SHP77 (cell line): ENCODE results near the gene MPPED1.

Source experiments
- DNase-seq, 2 experiments: peaks; one replicate each; lab custom pipeline; 2025; lab: John Stamatoyannopoulos, UW

MPPED1 gene

DNA sequence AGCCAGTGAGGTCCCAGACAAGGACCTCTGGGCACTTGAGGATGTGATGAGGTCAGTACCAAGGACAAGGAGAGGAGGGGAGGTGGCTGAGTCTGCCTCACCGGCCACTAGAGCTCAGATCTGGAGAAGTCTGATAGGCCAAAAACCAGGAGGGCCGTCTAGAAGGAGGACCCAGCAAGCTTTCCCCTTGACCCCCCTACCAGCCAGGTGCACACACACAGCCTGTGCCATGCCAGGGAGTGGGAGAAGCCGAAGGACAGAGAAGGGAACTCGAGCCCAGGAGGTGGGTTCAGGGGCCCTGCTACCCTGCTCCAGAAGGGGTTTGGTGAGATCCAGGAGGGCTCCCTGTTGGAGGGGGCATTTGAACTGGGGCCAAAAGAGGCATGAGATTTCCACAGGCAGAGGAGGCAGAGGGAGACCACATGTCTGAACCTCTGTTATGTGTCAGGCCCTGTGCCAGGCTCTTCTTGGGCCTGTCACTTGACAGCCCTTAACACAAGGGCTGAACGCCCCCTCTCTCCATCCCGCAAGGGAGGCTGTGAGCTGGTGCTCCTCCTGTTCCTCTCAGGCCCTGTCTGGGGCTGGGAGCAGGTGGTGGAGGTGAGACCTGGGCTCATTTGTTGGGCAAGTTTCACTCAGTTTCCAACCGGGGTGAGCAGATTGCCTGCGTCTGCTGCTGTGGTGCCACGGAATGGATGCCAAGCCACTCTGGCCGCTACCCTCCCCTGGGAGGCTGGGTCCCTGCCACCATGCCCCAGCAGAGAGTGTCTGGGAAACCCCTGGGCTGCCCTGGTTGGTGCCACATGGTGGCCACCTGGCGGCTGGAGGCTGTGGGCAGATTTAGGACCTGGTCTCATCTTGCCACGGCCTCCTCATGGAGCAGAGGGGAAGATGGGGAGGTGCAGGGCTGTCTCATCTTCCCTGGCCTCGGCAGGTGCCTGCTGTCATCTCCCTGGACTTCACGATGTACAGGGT is 65.2 kb downstream of the MPPED1 start:
- DNase-seq, result no peak

DNA sequence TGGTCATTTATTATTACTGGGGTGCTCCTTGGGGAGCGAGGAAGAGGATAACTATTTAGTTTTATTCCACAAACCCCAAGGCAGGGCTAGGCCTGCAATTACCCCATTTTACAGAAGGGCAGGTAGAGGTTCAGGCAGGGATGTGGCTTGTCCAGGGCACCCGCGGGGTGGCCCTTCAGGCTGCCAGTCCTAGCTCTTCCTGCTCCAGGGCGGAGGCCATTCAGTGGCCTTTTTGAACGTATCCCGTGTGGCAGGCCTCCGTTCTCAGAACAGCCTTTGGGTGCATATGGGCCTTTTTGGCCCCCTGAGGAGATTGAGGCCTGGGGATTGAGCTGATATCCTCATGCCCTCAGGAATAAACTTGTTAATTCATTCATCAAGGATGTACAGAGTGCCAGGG is 66.2 kb downstream of the MPPED1 start:
- DNase-seq, result no peak

- no peak for DNase-seq
These were observed 66.9 kb downstream of the MPPED1 start for GRCh38 chr22:43478621-43479300.

GRCh38 chr22:43479301-43479950 is 67.6 kb downstream of the MPPED1 start:
- DNase-seq, result no peak

- DNase-seq, result no peak
These were observed 68.1 kb downstream of the MPPED1 start for GRCh38 chr22:43479962-43480361.

DNA sequence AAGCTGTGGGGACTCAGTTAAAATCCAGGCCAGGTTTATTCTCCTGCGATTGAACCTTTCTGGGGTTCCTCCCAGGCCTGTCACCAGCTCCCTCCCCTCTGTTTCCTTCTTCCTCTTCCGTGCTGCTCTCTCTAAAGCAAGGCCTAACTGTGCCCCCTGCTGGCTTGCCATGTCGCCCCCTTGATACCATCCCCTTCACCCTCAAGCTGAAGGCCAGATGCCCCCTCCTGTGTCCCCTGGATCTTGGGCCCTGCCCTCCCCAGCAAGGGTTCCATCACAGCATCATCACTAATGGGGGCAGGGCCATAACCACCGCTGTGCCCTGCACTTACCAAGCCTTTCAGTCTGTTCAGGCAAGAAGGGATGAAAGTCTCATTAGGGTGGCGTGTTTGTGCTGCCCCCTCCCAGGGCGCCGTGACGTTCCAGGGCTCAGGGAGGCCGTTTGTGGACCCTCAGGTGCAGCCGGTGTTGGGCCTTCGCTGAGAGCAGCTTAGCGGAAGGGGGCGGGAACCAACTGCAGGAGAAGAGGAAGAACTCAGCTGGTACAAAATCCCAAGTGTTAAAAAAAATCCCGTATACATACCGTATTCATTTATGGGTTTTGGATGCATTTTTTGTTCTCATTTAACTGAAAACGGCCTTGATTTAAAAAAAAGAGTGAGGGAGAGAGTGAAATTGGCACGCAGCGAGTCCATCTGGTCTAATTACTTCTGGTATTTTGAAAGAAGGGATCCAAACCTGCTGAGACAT is 69.9 kb downstream of the MPPED1 start:
- peak in 1 of 2 experiments; percentile 23 for DNase-seq

DNA sequence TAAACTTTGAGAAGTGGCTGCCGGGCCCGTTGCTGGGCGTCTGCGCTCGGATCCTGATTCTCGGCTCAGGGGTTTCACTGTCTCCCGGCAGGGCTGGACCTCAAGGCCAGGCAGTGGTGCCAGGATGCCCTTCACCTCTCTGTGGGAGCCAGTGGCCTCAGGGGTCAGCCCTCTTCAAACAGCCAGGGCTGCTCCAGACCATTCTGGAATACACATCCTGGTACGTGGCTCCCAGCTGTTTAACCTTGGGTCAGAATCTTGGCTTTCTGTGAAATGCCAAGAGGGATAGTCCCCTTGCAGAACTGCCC is 70.5 kb downstream of the MPPED1 start:
- no peak for DNase-seq

DNA sequence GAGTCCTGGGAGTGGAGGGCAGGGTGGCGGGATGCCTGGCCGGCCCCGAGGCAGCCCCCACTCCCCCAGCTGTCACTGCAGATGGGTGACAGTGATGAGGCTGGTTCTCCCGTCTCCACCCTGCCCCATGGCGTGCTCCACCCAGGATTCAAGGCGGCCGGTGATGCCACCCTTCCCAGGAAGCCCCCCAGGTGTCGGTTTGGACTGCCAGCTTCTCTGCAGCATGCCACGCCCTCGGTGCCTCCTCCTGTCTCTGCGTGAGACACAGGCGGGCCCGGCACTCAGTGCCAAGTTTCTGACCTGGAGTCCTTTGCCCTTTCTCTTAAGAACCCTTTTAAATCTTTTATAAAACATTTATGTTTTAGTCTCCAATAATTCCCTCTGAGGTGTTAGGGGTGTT is 71.5 kb downstream of the MPPED1 start:
- DNase-seq, result no peak

DNA sequence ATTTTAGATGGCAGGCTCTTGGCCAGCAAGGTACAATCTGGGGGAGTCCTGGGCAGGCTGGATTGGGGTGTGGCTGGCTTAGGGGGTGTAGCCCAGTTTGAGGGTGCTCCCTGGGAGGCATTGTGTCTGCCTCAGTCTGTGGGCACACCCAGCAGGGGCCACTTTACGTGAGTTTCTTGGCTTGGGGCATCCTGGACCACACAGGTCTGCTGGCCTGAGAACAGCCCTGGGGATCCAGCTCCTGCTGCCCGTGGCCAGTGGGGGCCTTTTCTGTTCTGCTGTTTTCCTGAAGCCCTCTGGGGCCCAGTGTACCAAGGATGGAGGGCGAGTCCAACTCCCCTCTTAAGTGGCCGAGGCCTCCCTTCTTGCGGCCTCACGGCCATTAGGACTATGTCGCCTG is 71.9 kb downstream of the MPPED1 start:
- DNase-seq, result no peak

- no peak for DNase-seq
These were observed 72.4 kb downstream of the MPPED1 start for GRCh38 chr22:43484227-43484626.

- no peak for DNase-seq
These were observed 73.8 kb downstream of the MPPED1 start for GRCh38 chr22:43485502-43486089.

DNA sequence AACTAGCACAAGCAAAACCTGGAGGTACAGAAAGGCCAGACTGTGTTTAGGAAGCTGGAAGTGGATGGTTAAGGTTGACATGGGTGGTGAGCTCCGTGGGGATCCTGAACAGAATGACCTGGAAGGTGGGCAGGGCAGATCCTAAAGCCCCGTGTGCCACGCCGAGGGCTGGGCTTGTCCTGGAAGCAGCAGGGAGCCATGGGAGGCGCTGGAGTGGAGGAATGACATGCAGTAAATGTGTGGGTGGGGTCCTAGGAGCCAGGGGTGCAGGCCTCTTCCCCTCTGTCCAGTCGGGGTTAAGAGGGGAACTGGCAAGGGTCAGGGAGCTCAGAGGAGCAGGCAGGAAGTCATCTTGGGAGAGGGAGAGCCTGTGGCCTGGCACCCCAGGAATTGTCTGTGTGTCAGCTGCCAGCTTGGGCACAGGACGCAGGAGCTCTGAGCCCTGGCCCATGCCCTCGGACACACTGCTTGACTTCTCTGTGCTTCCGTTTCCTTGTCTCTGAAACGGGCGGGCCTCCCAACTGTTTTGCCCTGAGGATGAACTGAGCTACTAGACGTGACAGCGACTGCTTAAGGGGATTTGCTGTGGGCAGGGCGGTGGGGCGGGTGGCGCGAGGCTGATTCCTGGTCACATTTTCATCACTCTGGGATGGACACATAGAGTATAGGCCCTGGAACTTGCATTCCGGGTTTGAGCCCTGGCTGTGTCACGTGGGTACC is 75.7 kb downstream of the MPPED1 start:
- no peak for DNase-seq

DNA sequence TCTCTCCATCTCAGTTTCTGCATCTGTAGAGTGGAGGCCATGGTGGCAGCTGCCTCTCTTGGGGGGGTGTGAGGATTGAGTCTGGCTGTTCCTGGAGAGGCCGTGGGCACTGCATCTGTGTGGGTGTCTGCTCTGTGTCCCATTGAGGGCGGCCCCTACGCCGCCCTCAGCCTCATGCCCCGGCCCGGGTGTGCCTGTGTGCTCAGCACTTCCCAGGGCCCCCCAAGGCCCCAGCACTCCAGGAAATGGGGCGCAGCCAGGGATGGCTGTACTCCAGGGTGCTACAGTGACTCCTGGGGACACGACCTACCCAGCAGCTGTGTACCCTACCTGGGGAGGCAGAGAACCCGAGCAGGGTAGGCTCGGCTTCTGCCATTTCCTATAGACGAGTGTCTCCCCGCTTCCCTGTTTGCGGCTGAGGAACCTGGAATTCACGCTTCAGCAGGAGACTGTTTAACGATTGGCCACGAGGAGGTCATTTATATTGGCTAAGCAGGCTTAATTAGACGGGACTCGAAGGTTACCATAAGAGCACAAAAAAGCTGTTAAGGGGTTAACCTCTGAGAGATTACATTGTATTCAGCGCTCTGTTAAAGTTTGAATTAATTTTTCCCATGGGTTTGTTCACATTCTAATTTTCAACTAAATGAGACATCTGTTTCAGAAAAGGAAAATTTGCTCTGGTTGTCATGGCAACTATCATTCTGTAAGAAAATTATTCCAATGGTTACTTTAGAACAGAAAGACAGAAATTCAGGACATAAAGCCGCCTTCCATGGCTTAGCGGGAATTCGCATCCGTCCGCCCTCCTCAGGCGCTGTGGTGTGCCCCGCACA is 76.4 kb downstream of the MPPED1 start:
- DNase-seq, result no peak

GRCh38 chr22:43488937-43489336 is 77.1 kb downstream of the MPPED1 start:
- DNase-seq, result no peak

DNA sequence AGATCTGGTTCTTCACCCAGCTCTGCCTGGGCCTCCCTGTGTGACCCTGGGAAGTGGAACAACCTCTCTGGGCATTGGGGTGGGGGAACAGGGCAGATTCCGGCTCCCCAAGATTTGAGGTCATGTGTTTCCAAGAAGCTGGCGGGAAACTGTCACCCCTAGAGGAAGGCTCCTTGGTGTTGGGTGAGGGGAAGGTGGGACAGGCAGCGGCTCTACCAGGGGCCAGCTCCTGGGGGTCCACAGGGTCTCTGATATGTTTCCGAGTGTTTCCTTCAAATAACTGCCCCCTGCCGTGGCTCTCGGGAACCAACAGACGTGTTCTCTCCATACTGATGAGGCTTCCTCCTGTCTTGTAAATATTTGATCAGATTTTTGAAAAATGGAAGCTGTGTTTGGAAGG is 78.5 kb downstream of the MPPED1 start:
- no peak for DNase-seq

DNA sequence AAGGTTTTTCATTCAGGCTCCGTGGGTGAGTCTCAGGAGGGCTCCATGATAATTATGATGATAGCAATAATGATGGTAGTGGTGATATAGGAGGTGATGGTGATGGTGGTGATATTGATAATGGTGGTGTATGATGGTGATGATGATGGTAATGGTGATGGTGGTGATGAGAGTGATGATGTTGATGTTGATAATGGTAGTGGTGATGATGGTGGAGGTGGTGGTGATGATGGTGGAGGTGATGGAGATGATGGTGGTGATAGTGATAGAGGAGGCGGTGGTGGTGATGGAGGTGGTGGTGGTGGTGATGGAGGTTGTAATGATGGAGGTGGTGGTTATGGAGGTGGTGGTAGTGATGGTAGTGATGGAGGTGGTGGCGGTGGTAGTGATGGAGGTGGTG is 79.4 kb downstream of the MPPED1 start:
- DNase-seq, result no peak

DNA sequence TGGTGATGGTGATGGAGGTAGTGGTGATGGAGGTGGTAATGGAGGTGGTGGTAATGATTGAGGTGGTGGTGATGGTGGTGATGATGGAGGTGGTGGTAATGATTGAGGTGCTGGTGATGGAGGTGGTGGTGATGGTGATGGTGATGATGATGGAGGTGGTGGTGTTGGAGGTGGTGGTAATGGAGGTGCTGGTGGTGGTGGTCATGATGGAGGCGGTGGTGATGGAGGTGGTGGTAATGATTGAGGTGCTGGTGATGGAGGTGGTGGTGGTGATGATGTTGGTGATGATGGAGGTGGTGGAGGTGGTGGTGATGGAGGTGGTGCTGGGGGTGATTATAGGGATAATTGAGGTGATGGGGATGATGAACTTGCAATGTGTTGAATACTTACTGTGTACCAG is 79.9 kb downstream of the MPPED1 start:
- DNase-seq, result no peak

GRCh38 chr22:43493297-43493696 is 81.5 kb downstream of the MPPED1 start:
- no peak for DNase-seq

- no peak for DNase-seq
These were observed 86.4 kb downstream of the MPPED1 start for GRCh38 chr22:43497956-43498855.
